Large intestine (tissue), 3 donors: ENCODE results near the gene ZNF625. TPM values are rescaled to one million over a fixed set of nuclear protein-coding genes. Genes with fewer than 3 reads are reported as not detected.

ENCODE experiments used
- DNase-seq, 2 donors: peaks; one replicate each; pipeline versions ENCODE4 v3.0.0 to v3.0.0-alpha.2; 2013
- H3K27ac ChIP-seq: one replicate; pipeline ENCODE4 v1.5.1; 2013; ENCODE audit warnings: low read length
- H3K27me3 ChIP-seq: 2 replicates; pipeline ENCODE4 v1.6.1; 2013; ENCODE audit warnings: low read length; ENCODE audit not compliant: control insufficient read depth, insufficient read depth
- H3K36me3 ChIP-seq: 2 replicates; pipeline ENCODE4 v1.6.1; 2013; ENCODE audit warnings: low read length; ENCODE audit not compliant: control insufficient read depth, insufficient read depth
- H3K4me1 ChIP-seq: one replicate; pipeline ENCODE4 v1.6.1; 2013; ENCODE audit warnings: low read length; ENCODE audit not compliant: control insufficient read depth, insufficient read depth
- H3K4me3 ChIP-seq: one replicate; pipeline ENCODE4 v1.5.1; 2013; ENCODE audit warnings: low read length
- H3K9me3 ChIP-seq: one replicate; pipeline ENCODE4 v1.6.1; 2013; ENCODE audit warnings: mild to moderate bottlenecking, low read depth, low read length, moderate library complexity; ENCODE audit not compliant: control insufficient read depth
- WGBS: methylation state at CpG from one replicate; pipeline ENCODE4 v1.1.5; 2013; ENCODE audit warnings: low lambda C conversion rate; ENCODE audit not compliant: insufficient coverage; 5-methylcytosine and 5-hydroxymethylcytosine counted together
- polyA plus RNA-seq: library from polyadenylated mRNA; unstranded; fragments of 120-200 nt; gene quantifications from one replicate; pipeline ENCODE4 v1.2.1, GENCODE V29; 2013

Gene ZNF625
- polyA plus RNA-seq, 1 donor: 3.5 TPM

DNA sequence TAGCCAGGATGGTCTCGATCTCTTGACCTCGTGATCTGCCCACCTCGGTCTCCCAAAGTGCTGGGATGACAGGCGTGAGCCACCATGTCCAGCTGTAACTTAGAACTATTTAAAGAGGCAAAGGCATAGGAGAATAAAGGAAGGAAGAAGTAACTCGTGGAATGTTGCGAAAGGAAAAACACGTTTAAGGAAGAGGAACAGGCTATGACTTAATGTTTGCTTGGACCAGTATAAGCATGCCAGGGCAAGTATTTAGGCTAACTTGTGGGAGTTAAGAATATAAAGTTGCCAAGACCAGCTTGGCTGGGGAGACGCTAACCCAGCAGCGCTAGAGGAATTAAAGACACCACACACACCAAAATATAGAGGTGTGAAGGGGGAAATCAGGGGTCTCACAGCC is 58.5 kb downstream of the ZNF625 start:
- Histone ChIP-seq H3K27me3 (no peaks in the 10 kb centered on the region), H3K4me3 (no peak overlapping the region), H3K36me3 (peaks cover 3% of the 10 kb centered on the region), H3K9me3 (peaks cover 4% of the 10 kb centered on the region), H3K27ac (no peak overlapping the region), H3K4me1 (no peaks in the 10 kb centered on the region)
- WGBS: no CpG with 5 or more reads among the region's 9 CpGs
- no peak for DNase-seq

DNA sequence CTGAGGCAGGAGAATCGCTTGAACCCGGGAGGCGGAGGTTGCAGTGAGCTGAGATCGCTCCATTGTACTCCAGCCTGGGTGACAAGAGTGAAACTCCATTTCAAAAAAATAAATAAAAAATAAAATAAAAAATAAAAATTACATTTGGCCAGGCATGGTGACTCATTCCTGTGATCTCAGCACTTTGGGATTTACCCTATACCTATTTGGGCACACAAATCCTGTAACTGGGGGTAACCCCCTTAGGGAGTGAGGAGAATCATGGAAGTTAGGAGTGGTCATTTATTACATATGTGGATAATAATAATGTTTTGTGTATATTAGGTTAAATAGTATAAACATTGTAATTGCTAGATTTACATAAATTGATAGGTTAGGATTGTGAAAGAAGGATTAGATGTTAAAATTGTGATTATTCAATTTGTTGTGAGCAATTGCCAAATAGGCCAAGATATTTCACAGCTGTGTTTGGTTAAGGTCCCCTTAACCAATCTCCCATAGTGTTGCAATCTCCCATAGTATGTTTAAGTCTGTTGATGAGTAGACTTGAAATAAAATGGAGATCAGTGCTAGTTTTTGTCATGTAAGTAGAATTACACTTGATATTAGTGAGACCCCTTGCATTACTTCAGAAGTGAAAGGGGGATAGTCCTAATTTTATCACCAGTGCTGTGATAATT is 61.3 kb downstream of the ZNF625 start:
- Histone ChIP-seq H3K36me3 (peaks cover 4% of the 10 kb centered on the region), H3K27me3 (no peaks in the 10 kb centered on the region), H3K4me1 (no peaks in the 10 kb centered on the region), H3K9me3 (peaks cover 4% of the 10 kb centered on the region), H3K4me3 (no peak overlapping the region), H3K27ac (no peak overlapping the region)
- WGBS: 100% methylated on average over 3 of the region's 4 CpGs
- DNase-seq: no peak

Other genes with a start within 250 kb of the ZNF625 start
- 22.7 TPM for gene ZNF700, start 231.6 kb downstream of the ZNF625 start, polyA plus RNA-seq
- gene ZNF763, start 191.7 kb downstream of the ZNF625 start, polyA plus RNA-seq: 4.4 TPM
- 6.4 TPM for gene ZNF433, start 121.1 kb downstream of the ZNF625 start, polyA plus RNA-seq
- gene ZNF878, start 103.8 kb downstream of the ZNF625 start, polyA plus RNA-seq: 0.57 TPM
- 12.5 TPM for gene ZNF844, start 92.0 kb downstream of the ZNF625 start, polyA plus RNA-seq
- 7.0 TPM for gene ZNF20, start 16.4 kb downstream of the ZNF625 start, polyA plus RNA-seq
- gene ZNF136, start 6.4 kb upstream of the ZNF625 start, polyA plus RNA-seq: 10.5 TPM
- gene ZNF44, start 138.1 kb upstream of the ZNF625 start, polyA plus RNA-seq: 13.8 TPM
- 2.8 TPM for gene ZNF563, start 176.9 kb upstream of the ZNF625 start, polyA plus RNA-seq
- 2.2 TPM for gene ZNF442, start 208.9 kb upstream of the ZNF625 start, polyA plus RNA-seq
- 7.3 TPM for gene ZNF799, start 244.5 kb upstream of the ZNF625 start, polyA plus RNA-seq